ENCODE measurements around the gene ADARB2.
"Not testable (repeated sequence)": the region's sequence is repeated elsewhere in the genome, so short reads cannot be mapped to it uniquely, and the experiment has no call there.

Gene ADARB2

GRCh38 chr10:1331560-1331959, 405.8 kb downstream of the ADARB2 start:
- Histone ChIP-seq H3K9ac (ENCODE audit: low read length) (no peak overlapping the region), H3K4me1 (ENCODE audit: control insufficient read depth, insufficient read depth, low read length) (no peaks in the 10 kb centered on the region), H3K9me3 (ENCODE audit: control insufficient read depth, low read length) (peaks cover 8% of the 10 kb centered on the region), H3K27me3 (replicated peaks; ENCODE audit: control insufficient read depth, insufficient read depth, low read length) (no peaks in the 10 kb centered on the region), H3K36me3 (ENCODE audit: control insufficient read depth, insufficient read depth, low read length, severe bottlenecking) (no peaks in the 10 kb centered on the region), H3K4me3 (ENCODE audit: low read length) (no peak overlapping the region)
- no peak for DNase-seq (ENCODE audit: low read depth)

DNA sequence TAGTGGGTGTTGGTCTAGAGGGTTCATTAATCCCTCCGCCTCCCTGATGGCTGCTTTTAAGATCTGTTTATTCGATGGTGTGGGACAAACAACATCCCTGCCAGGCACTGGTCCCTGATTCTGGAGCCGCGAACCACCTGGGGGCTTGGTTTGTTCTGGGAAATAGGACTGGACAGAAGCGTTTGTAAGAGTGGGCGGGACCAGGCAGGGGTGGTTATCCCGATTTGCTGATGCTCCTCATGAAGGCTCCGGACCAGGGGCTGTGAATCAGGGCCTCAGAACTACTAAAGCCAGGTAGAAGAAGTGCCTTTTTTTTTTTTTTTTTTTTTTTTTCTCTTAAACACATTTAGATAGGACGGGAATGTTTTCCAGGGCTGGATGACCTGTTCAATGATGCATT, 407.7 kb downstream of the ADARB2 start:
- Histone ChIP-seq H3K9ac (ENCODE audit: low read length) (no peak overlapping the region), H3K4me3 (ENCODE audit: low read length) (no peak overlapping the region), H3K36me3 (ENCODE audit: control insufficient read depth, insufficient read depth, low read length, severe bottlenecking) (no peaks in the 10 kb centered on the region), H3K9me3 (ENCODE audit: control insufficient read depth, low read length) (peaks cover 8% of the 10 kb centered on the region), H3K4me1 (ENCODE audit: control insufficient read depth, insufficient read depth, low read length) (no peaks in the 10 kb centered on the region), H3K27me3 (replicated peaks; ENCODE audit: control insufficient read depth, insufficient read depth, low read length) (no peaks in the 10 kb centered on the region)
- DNase-seq (ENCODE audit: low read depth) = no peak

DNA sequence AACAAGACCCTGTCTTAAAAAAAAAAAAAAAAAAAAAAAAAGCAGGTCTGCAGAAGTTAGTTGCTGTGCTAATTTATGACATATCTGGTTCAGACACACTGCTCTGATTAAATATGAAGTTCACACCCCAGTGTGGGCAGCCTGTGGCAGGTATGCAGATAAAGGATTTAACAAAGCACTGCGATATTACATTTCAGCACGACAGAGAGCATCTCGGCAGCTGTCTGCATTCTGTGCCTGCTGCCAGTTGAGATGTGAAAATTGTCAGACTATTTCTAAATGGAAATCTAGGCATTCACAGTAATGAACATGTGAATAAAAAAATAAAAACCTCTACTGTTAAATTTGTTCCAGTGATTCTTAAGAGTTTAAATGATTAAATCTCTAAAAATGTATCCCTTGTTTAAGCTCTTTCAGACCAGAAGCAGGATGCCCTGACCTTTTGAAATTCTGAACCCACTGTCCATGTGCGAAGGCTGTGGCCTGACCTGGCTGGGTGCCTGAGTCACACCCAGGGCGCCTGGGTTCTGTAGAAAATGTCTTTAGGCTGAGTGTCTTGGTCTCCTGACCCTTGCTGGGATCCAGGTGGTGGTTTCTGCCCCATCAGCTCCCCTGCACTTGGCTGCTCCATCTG, 408.2 kb downstream of the ADARB2 start:
- no peak overlapping the region for H3K4me3 ChIP-seq (ENCODE audit: low read length)
- H3K36me3 ChIP-seq (ENCODE audit: control insufficient read depth, insufficient read depth, low read length, severe bottlenecking) = no peaks in the 10 kb centered on the region
- no peak overlapping the region for H3K9ac ChIP-seq (ENCODE audit: low read length)
- H3K27me3 ChIP-seq (replicated peaks; ENCODE audit: control insufficient read depth, insufficient read depth, low read length) = no peaks in the 10 kb centered on the region
- peaks cover 8% of the 10 kb centered on the region for H3K9me3 ChIP-seq (ENCODE audit: control insufficient read depth, low read length)
- no peaks in the 10 kb centered on the region for H3K4me1 ChIP-seq (ENCODE audit: control insufficient read depth, insufficient read depth, low read length)
- DNase-seq (ENCODE audit: low read depth) = no peak

GRCh38 chr10:1328161-1328823, 409.0 kb downstream of the ADARB2 start:
- Histone ChIP-seq H3K4me1 (ENCODE audit: control insufficient read depth, insufficient read depth, low read length) (no peaks in the 10 kb centered on the region), H3K27me3 (replicated peaks; ENCODE audit: control insufficient read depth, insufficient read depth, low read length) (no peaks in the 10 kb centered on the region), H3K9ac (ENCODE audit: low read length) (no peak overlapping the region), H3K36me3 (ENCODE audit: control insufficient read depth, insufficient read depth, low read length, severe bottlenecking) (no peaks in the 10 kb centered on the region), H3K4me3 (ENCODE audit: low read length) (no peak overlapping the region), H3K9me3 (ENCODE audit: control insufficient read depth, low read length) (peaks cover 8% of the 10 kb centered on the region)
- no peak for DNase-seq (ENCODE audit: low read depth)

- Histone ChIP-seq H3K36me3 (ENCODE audit: control insufficient read depth, insufficient read depth, low read length, severe bottlenecking) (no peaks in the 10 kb centered on the region), H3K9me3 (ENCODE audit: control insufficient read depth, low read length) (peaks cover 8% of the 10 kb centered on the region), H3K4me1 (ENCODE audit: control insufficient read depth, insufficient read depth, low read length) (no peaks in the 10 kb centered on the region), H3K27me3 (replicated peaks; ENCODE audit: control insufficient read depth, insufficient read depth, low read length) (no peaks in the 10 kb centered on the region), H3K9ac (ENCODE audit: low read length) (no peak overlapping the region), H3K4me3 (ENCODE audit: low read length) (no peak overlapping the region)
- DNase-seq (ENCODE audit: low read depth) = no peak
Observed at GRCh38 chr10:1327759-1328158, 409.6 kb downstream of the ADARB2 start.

DNA sequence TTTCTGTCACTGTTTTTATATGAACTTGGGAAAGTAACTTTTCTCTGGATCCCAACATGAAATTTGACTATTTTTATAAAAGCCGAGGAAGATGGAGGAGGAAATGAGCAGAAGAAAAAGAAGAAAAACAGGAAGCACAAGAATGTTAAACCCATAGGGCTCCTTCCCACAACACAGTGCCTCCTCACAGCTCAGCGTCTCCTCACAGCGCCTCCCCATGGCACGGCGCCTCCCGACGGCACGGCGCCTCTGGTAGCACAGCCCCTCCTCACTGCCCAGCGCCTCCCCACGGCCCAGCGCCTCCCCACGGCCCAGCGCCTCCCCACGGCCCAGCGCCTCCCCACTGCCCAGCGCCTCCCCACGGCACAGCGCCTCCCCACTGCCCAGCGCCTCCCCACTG, 410.8 kb downstream of the ADARB2 start:
- not testable (repeated sequence) for H3K27me3 ChIP-seq (replicated peaks; ENCODE audit: control insufficient read depth, insufficient read depth, low read length); H3K36me3 ChIP-seq (ENCODE audit: control insufficient read depth, insufficient read depth, low read length, severe bottlenecking); DNase-seq (ENCODE audit: low read depth); H3K4me3 ChIP-seq (ENCODE audit: low read length); H3K4me1 ChIP-seq (ENCODE audit: control insufficient read depth, insufficient read depth, low read length); H3K9me3 ChIP-seq (ENCODE audit: control insufficient read depth, low read length); H3K9ac ChIP-seq (ENCODE audit: low read length)

- Histone ChIP-seq H3K4me3 (ENCODE audit: low read length) (no peak overlapping the region), H3K9me3 (ENCODE audit: control insufficient read depth, low read length) (no peaks in the 10 kb centered on the region), H3K9ac (ENCODE audit: low read length) (no peak overlapping the region), H3K27me3 (replicated peaks; ENCODE audit: control insufficient read depth, insufficient read depth, low read length) (no peaks in the 10 kb centered on the region), H3K36me3 (ENCODE audit: control insufficient read depth, insufficient read depth, low read length, severe bottlenecking) (no peaks in the 10 kb centered on the region), H3K4me1 (ENCODE audit: control insufficient read depth, insufficient read depth, low read length) (no peaks in the 10 kb centered on the region)
- no peak for DNase-seq (ENCODE audit: low read depth)
Observed at GRCh38 chr10:1324903-1325302, 412.4 kb downstream of the ADARB2 start.

- no peak for DNase-seq (ENCODE audit: low read depth)
- no peaks in the 10 kb centered on the region for H3K36me3 ChIP-seq (ENCODE audit: control insufficient read depth, insufficient read depth, low read length, severe bottlenecking)
- no peaks in the 10 kb centered on the region for H3K4me1 ChIP-seq (ENCODE audit: control insufficient read depth, insufficient read depth, low read length)
Observed at GRCh38 chr10:1323951-1324350, 413.4 kb downstream of the ADARB2 start.

DNA sequence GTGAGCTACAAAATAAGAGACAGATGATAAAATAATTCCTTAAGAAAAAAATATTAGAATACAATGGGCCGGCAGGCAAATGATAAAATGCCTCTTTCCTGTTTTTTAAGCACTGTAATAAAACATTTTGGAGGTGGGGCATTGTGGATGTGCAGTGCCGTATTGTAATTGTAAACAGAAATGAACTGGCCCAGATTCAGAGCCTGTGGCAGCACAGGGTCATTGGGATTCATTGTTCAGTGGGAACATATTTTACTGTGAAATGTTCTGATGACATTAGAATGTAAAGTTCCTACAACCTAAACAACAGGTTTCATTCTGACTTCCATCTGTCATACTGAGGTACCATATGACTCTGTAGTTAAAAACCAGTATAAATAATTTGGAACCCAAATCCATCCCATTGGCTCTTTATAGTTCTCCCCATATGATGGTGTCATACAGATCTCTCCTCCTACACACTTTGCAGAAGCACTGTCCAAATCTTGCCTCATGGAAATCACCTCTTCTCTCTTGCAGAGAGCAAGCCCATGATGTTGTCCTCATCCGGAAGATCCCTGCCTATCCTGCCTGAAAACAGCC, 416.5 kb downstream of the ADARB2 start:
- H3K4me3 ChIP-seq (ENCODE audit: low read length) = no peak overlapping the region
- H3K9ac ChIP-seq (ENCODE audit: low read length) = no peak overlapping the region
- H3K9me3 ChIP-seq (ENCODE audit: control insufficient read depth, low read length) = no peaks in the 10 kb centered on the region
- H3K4me1 ChIP-seq (ENCODE audit: control insufficient read depth, insufficient read depth, low read length) = no peaks in the 10 kb centered on the region
- H3K27me3 ChIP-seq (replicated peaks; ENCODE audit: control insufficient read depth, insufficient read depth, low read length) = no peaks in the 10 kb centered on the region
- no peaks in the 10 kb centered on the region for H3K36me3 ChIP-seq (ENCODE audit: control insufficient read depth, insufficient read depth, low read length, severe bottlenecking)
- DNase-seq (ENCODE audit: low read depth) = no peak

More at GRCh38 chr10:1323951-1324350, 413.4 kb downstream of the ADARB2 start:
- Histone ChIP-seq H3K4me3 (ENCODE audit: low read length) (no peak overlapping the region), H3K9ac (ENCODE audit: low read length) (no peak overlapping the region), H3K27me3 (replicated peaks; ENCODE audit: control insufficient read depth, insufficient read depth, low read length) (no peaks in the 10 kb centered on the region), H3K9me3 (ENCODE audit: control insufficient read depth, low read length) (no peaks in the 10 kb centered on the region)

DNA sequence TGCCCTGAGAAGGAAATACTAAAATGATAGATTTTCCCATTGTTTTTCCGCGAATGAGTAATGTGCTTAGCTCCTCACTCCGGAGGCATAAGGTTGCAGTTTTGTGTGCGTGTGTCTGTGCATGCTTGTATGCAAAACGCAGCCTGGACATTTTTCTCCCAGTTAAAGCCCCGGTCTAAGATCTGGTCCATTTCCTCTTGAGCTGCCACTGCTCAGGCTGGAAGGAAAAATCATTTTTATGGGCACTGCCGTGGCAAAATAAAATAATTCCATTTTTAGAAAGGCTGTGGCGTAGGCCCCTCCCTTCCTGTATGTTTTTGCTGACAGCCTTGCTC, 420.5 kb downstream of the ADARB2 start:
- Histone ChIP-seq H3K4me1 (ENCODE audit: control insufficient read depth, insufficient read depth, low read length) (no peaks in the 10 kb centered on the region), H3K27me3 (replicated peaks; ENCODE audit: control insufficient read depth, insufficient read depth, low read length) (no peaks in the 10 kb centered on the region), H3K9ac (ENCODE audit: low read length) (no peak overlapping the region), H3K9me3 (ENCODE audit: control insufficient read depth, low read length) (no peaks in the 10 kb centered on the region), H3K36me3 (ENCODE audit: control insufficient read depth, insufficient read depth, low read length, severe bottlenecking) (no peaks in the 10 kb centered on the region), H3K4me3 (ENCODE audit: low read length) (no peak overlapping the region)
- peak; percentile 4 for DNase-seq (ENCODE audit: low read depth)

- Histone ChIP-seq H3K9ac (ENCODE audit: low read length) (no peak overlapping the region), H3K9me3 (ENCODE audit: control insufficient read depth, low read length) (no peaks in the 10 kb centered on the region), H3K27me3 (replicated peaks; ENCODE audit: control insufficient read depth, insufficient read depth, low read length) (no peaks in the 10 kb centered on the region), H3K4me3 (ENCODE audit: low read length) (no peak overlapping the region), H3K36me3 (ENCODE audit: control insufficient read depth, insufficient read depth, low read length, severe bottlenecking) (no peaks in the 10 kb centered on the region), H3K4me1 (ENCODE audit: control insufficient read depth, insufficient read depth, low read length) (no peaks in the 10 kb centered on the region)
- DNase-seq (ENCODE audit: low read depth) = no peak
Observed at GRCh38 chr10:1316121-1316808, 421.1 kb downstream of the ADARB2 start.

All from adipocyte (in vitro differentiated cells).